ENCODE data around the gene MSI2. TPM values are rescaled to one million over a fixed set of nuclear protein-coding genes. Genes with fewer than 3 reads are reported as not detected.

The MSI2 gene
- total and polyA plus RNA-seq, 2 experiments from 2014 or later, result 18.9 to 41.8 TPM

- peaks cover 25% of the 10 kb centered on the region for H3K4me1 ChIP-seq (ENCODE audit: insufficient read depth)
- H3K27ac Mint-ChIP-seq, result no peak overlapping the region
Measured at GRCh38 chr17:57508671-57509070, 252.3 kb downstream of the MSI2 start.

More at GRCh38 chr17:57508671-57509070, 252.3 kb downstream of the MSI2 start:
- Mint-ChIP-seq H3K4me3 (no peak overlapping the region), H3K4me1 (peaks cover 35% of the 10 kb centered on the region), H3K36me3 (ENCODE audit: low read depth) (no peaks in the 10 kb centered on the region), H3K27me3 (ENCODE audit: insufficient read depth, low read depth, poor library complexity) (peaks cover 5% of the 10 kb centered on the region), H3K9me3 (no peaks in the 10 kb centered on the region)
- Histone ChIP-seq H3K36me3 (ENCODE audit: insufficient read depth) (no peaks in the 10 kb centered on the region), H3K79me2 (replicated peaks; ENCODE audit: insufficient read depth) (peaks cover 4% of the 10 kb centered on the region; the same call in 1 of the 2 replicates), H3K27ac (ENCODE audit: low read depth) (no peak overlapping the region), H4K20me1 (replicated peaks; ENCODE audit: insufficient read depth) (peaks cover 3% of the 10 kb centered on the region), H3K27me3 (ENCODE audit: insufficient read depth) (no peaks in the 10 kb centered on the region), H3K4me3 (no peak overlapping the region), H3K9me2 (ENCODE audit: insufficient read depth) (no peaks in the 10 kb centered on the region), H3K4me2 (no peak overlapping the region), H2AFZ (no peak overlapping the region), H3F3A (replicated peaks; ENCODE audit: low read depth) (no peaks in the 10 kb centered on the region)
- TF ChIP-seq CREB1 (CRISPR knock-in tag; IDR thresholded peaks at IDR 0.05; ENCODE audit: low read depth) (no peak), NANOG (IDR thresholded peaks at IDR 0.05; ENCODE audit: borderline replicate concordance) (no peak), JUNB (IDR thresholded peaks at IDR 0.05; ENCODE audit: unreplicated experiment) (no peak), REST (IDR thresholded peaks at IDR 0.05; ENCODE audit: unreplicated experiment) (no peak), EZH2 (IDR thresholded peaks at IDR 0.05; ENCODE audit: low read depth, unreplicated experiment) (no peak), CTCF (conservative IDR thresholded peaks at IDR 0.05; ENCODE audit: low read depth in 2 of 2) (no peak), EZH2phosphoT487 (IDR thresholded peaks at IDR 0.05; ENCODE audit: unreplicated experiment) (no peak)
- TF ChIP-seq, protein P1, sequence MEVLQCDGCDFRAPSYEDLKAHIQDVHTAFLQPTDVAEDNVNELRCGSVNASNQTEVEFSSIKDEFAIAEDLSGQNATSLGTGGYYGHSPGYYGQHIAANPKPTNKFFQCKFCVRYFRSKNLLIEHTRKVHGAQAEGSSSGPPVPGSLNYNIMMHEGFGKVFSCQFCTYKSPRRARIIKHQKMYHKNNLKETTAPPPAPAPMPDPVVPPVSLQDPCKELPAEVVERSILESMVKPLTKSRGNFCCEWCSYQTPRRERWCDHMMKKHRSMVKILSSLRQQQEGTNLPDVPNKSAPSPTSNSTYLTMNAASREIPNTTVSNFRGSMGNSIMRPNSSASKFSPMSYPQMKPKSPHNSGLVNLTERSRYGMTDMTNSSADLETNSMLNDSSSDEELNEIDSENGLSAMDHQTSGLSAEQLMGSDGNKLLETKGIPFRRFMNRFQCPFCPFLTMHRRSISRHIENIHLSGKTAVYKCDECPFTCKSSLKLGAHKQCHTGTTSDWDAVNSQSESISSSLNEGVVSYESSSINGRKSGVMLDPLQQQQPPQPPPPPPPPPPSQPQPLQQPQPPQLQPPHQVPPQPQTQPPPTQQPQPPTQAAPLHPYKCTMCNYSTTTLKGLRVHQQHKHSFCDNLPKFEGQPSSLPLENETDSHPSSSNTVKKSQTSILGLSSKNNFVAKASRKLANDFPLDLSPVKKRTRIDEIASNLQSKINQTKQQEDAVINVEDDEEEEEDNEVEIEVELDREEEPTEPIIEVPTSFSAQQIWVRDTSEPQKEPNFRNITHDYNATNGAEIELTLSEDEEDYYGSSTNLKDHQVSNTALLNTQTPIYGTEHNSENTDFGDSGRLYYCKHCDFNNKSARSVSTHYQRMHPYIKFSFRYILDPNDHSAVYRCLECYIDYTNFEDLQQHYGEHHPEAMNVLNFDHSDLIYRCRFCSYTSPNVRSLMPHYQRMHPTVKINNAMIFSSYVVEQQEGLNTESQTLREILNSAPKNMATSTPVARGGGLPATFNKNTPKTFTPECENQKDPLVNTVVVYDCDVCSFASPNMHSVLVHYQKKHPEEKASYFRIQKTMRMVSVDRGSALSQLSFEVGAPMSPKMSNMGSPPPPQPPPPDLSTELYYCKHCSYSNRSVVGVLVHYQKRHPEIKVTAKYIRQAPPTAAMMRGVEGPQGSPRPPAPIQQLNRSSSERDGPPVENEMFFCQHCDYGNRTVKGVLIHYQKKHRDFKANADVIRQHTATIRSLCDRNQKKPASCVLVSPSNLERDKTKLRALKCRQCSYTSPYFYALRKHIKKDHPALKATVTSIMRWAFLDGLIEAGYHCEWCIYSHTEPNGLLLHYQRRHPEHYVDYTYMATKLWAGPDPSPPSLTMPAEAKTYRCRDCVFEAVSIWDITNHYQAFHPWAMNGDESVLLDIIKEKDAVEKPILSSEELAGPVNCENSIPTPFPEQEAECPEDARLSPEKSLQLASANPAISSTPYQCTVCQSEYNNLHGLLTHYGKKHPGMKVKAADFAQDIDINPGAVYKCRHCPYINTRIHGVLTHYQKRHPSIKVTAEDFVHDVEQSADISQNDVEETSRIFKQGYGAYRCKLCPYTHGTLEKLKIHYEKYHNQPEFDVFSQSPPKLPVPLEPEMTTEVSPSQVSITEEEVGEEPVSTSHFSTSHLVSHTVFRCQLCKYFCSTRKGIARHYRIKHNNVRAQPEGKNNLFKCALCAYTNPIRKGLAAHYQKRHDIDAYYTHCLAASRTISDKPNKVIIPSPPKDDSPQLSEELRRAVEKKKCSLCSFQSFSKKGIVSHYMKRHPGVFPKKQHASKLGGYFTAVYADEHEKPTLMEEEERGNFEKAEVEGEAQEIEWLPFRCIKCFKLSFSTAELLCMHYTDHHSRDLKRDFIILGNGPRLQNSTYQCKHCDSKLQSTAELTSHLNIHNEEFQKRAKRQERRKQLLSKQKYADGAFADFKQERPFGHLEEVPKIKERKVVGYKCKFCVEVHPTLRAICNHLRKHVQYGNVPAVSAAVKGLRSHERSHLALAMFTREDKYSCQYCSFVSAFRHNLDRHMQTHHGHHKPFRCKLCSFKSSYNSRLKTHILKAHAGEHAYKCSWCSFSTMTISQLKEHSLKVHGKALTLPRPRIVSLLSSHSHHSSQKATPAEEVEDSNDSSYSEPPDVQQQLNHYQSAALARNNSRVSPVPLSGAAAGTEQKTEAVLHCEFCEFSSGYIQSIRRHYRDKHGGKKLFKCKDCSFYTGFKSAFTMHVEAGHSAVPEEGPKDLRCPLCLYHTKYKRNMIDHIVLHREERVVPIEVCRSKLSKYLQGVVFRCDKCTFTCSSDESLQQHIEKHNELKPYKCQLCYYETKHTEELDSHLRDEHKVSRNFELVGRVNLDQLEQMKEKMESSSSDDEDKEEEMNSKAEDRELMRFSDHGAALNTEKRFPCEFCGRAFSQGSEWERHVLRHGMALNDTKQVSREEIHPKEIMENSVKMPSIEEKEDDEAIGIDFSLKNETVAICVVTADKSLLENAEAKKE (CRISPR knock-in tag; IDR thresholded peaks at IDR 0.05), result no peak
- DNase-seq (ENCODE audit: low spot score) (no peak), ATAC-seq (no peak)

Measured in GM23338 (cell line).